HepG2 (cell line): Measurements from ENCODE around the gene SH3GLB2. TPM values are rescaled to one million over a fixed set of nuclear protein-coding genes. Genes with fewer than 3 reads are reported as not detected.

ENCODE experiments used
- ARNT2 ChIP-seq: sonication (generic); formaldehyde crosslinking; IDR thresholded peaks from 2 replicates; pipeline ENCODE4 v1.8.0; 2022; ENCODE audit warnings: mild to moderate bottlenecking, low read depth, missing genetic modification reagents, moderate library complexity
- CCDC6 ChIP-seq: sonication (generic); formaldehyde crosslinking; IDR thresholded peaks from 2 replicates; pipeline ENCODE4 v1.8.1; 2022; ENCODE audit warnings: mild to moderate bottlenecking, missing genetic modification reagents, moderate library complexity
- CENPX ChIP-seq: sonication (generic); formaldehyde crosslinking; IDR thresholded peaks from 2 replicates; pipeline ENCODE4 v1.9.0; 2021; ENCODE audit warnings: mild to moderate bottlenecking, missing genetic modification reagents, moderate library complexity
- CREB1 ChIP-seq, 2 experiments: fragments of 450-650 bp in 1 of 2; IDR thresholded peaks; 2 replicates each; pipeline ENCODE4 v1.6.1; 2016 to 2017; ENCODE audit warnings: control low read depth in 1 of 2, mild to moderate bottlenecking in 1 of 2, missing compliant biosample characterization in 1 of 2, missing genetic modification characterization in 1 of 2
- EED ChIP-seq: sonication (generic); formaldehyde crosslinking; IDR thresholded peaks from 2 replicates; pipeline ENCODE4 v1.5.0; 2020; ENCODE audit warnings: mild to moderate bottlenecking, missing genetic modification reagents
- HIVEP1 ChIP-seq: sonication (generic); formaldehyde crosslinking; IDR thresholded peaks from 2 replicates; pipeline ENCODE4 v1.4.0; 2020; ENCODE audit warnings: mild to moderate bottlenecking, missing genetic modification reagents
- KAT8 ChIP-seq: IDR thresholded peaks from 2 replicates; pipeline ENCODE4 v1.6.1; 2016; ENCODE audit warnings: missing genetic modification reagents, missing compliant biosample characterization
- KDM1A ChIP-seq: IDR thresholded peaks from 2 replicates; pipeline ENCODE4 v1.6.1; 2016; ENCODE audit warnings: missing compliant biosample characterization
- RFX5 ChIP-seq: IDR thresholded peaks from 2 replicates; pipeline ENCODE4 v1.6.1; 2011; ENCODE audit warnings: low read depth, low read length, improper control_type of control experiment
- SAP130 ChIP-seq: IDR thresholded peaks from 2 replicates; pipeline ENCODE4 v1.6.1; 2016; ENCODE audit warnings: low read depth
- SMAD9 ChIP-seq: sonication (generic); formaldehyde crosslinking; IDR thresholded peaks from 2 replicates; pipeline ENCODE4 v1.5.1; 2020; ENCODE audit warnings: mild to moderate bottlenecking, missing genetic modification reagents
- ZIK1 ChIP-seq: sonication (generic); formaldehyde crosslinking; IDR thresholded peaks from 2 replicates; pipeline ENCODE4 v1.5.0; 2020; ENCODE audit warnings: mild to moderate bottlenecking, low read depth, missing genetic modification reagents, borderline replicate concordance
- ZNF101 ChIP-seq: sonication (generic); formaldehyde crosslinking; IDR thresholded peaks from 2 replicates; pipeline ENCODE4 v1.4.0; 2020; ENCODE audit warnings: mild to moderate bottlenecking, low read depth, missing genetic modification reagents, borderline replicate concordance
- ZNF12 ChIP-seq: sonication (generic); formaldehyde crosslinking; IDR thresholded peaks from 2 replicates; pipeline ENCODE4 v1.5.0; 2020; ENCODE audit warnings: missing genetic modification reagents
- ZNF138 ChIP-seq: sonication (generic); formaldehyde crosslinking; IDR thresholded peaks from 2 replicates; pipeline ENCODE4 v1.5.0; 2020; ENCODE audit warnings: mild to moderate bottlenecking, low read depth, missing genetic modification reagents
- polyA plus RNA-seq, 8 experiments: library from polyadenylated mRNA; depleted of rRNA in 3 of 8; stranded (reverse) in 7 of 8; unstranded in 1 of 8; fragments of >200 nt; fragmentation: Illumina TruSeq in 4 of 8; extraction: Trizol in 4 of 8; gene quantifications; 2 replicates each; pipeline versions ENCODE4 v1.2.1 to v1.2.3, GENCODE V29; 2011 to 2016; ENCODE audit warnings: low read depth in 4 of 8, missing spikeins in 1 of 8, mixed read lengths in 1 of 8; ENCODE audit not compliant: insufficient read depth in 1 of 8
- total RNA-seq, 5 experiments: library from RNA; depleted of rRNA; stranded (reverse); fragments of >200 nt; fragmentation: Illumina TruSeq; extraction: Trizol; gene quantifications; 2 replicates each; pipeline ENCODE4 v1.2.3, GENCODE V29; 2016; ENCODE audit warnings: low read depth in 1 of 5
- TF ChIP-seq, protein P1 (sequence below): sonication (generic); formaldehyde crosslinking; IDR thresholded peaks from 2 replicates; pipeline ENCODE4 v1.8.1; 2023; ENCODE audit warnings: mild to moderate bottlenecking, missing genetic modification reagents, borderline replicate concordance
- TF ChIP-seq, protein P2 (sequence below): sonication (generic); formaldehyde crosslinking; IDR thresholded peaks from 2 replicates; pipeline ENCODE4 v1.4.0; 2020; ENCODE audit warnings: missing genetic modification reagents, mild to moderate bottlenecking, borderline replicate concordance
- TF ChIP-seq, protein P3 (sequence below): sonication (generic); formaldehyde crosslinking; IDR thresholded peaks from 2 replicates; pipeline ENCODE4 v1.8.1; 2023; ENCODE audit warnings: mild to moderate bottlenecking, missing genetic modification reagents
- TF ChIP-seq, protein P4 (sequence below), 2 experiments: IDR thresholded peaks; 2 replicates each; pipeline ENCODE4 v1.6.1; 2011 to 2012; ENCODE audit warnings: low read length in 2 of 2, borderline replicate concordance in 1 of 2, low read depth in 1 of 2, mild to moderate bottlenecking in 1 of 2, moderate library complexity in 1 of 2

The SH3GLB2 gene
- total and polyA plus RNA-seq, 2 of the 13 experiments (the other 11 are each of a cell fraction or from before 2014, with no cell fraction given), result 24.0 to 40.6 TPM

DNA sequence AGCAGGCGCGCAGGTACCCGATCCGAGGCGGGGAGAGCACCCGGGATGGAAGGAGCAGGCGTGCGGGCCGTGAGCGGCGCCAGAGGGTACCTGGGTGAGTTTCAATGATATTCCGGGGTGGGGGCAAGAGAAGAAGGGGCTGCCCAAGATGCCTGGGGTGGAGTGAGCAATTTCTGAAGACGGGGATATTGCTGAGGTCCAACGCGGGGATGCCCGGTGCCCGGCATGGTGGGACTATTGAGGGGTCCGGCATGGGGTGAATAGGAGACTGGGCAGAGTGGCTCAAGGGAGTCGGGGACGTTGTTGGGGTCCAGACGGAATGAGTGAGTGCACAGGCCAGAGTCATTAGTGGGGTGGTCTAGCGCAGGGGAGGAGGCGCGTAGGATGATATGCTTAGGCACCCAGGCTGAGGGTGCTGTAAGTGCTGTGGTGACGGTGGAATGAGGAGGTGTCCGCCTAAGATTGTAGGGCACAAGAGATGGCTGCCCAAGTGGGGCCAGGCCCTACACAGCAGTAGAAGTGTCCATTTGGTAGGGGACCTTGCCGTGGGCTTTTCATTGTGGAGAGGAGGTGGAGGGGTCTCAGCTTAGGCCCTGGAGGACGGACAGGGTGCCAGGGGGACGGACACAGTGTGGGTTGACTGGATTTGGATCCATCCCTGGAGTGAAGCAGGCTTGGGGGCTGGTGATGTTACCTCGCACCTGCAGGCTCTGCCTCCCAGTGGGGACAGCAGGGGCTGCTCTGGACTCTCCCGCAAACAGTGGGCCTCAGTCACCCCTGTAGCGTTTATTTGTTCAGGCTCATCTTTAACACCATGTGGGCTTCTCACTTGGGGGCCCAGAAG, 9.0 kb upstream of the SH3GLB2 start (continued):
- TF ChIP-seq HIVEP1 (CRISPR knock-in tag) (0 out of 2 replicates have a peak, but pooled peaks have one; percentile 11), KDM1A (CRISPR knock-in tag) (no peak), KAT8 (CRISPR knock-in tag) (no peak), SAP130 (0 out of 2 replicates have a peak, but pooled peaks have one; percentile 20), CREB1 (IDR thresholded peaks at IDR 0.05) (no peak), CREB1 (CRISPR knock-in tag; IDR thresholded peaks at IDR 0.05) (no peak), ZIK1 (CRISPR knock-in tag) (no peak), EED (no peak), CENPX (no peak), ZNF138 (CRISPR knock-in tag) (no peak), ARNT2 (CRISPR knock-in tag) (0 out of 2 replicates have a peak, but pooled peaks have one; percentile 57), SMAD9 (CRISPR knock-in tag) (no peak), ZNF101 (CRISPR knock-in tag) (no peak), RFX5 (no peak), ZNF12 (CRISPR knock-in tag) (no peak), CCDC6 (CRISPR knock-in tag) (no peak)
- TF ChIP-seq, protein P1, sequence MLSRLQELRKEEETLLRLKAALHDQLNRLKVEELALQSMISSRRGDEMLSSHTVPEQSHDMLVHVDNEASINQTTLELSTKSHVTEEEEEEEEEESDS (CRISPR knock-in tag), result no peak
- TF ChIP-seq, protein P2, sequence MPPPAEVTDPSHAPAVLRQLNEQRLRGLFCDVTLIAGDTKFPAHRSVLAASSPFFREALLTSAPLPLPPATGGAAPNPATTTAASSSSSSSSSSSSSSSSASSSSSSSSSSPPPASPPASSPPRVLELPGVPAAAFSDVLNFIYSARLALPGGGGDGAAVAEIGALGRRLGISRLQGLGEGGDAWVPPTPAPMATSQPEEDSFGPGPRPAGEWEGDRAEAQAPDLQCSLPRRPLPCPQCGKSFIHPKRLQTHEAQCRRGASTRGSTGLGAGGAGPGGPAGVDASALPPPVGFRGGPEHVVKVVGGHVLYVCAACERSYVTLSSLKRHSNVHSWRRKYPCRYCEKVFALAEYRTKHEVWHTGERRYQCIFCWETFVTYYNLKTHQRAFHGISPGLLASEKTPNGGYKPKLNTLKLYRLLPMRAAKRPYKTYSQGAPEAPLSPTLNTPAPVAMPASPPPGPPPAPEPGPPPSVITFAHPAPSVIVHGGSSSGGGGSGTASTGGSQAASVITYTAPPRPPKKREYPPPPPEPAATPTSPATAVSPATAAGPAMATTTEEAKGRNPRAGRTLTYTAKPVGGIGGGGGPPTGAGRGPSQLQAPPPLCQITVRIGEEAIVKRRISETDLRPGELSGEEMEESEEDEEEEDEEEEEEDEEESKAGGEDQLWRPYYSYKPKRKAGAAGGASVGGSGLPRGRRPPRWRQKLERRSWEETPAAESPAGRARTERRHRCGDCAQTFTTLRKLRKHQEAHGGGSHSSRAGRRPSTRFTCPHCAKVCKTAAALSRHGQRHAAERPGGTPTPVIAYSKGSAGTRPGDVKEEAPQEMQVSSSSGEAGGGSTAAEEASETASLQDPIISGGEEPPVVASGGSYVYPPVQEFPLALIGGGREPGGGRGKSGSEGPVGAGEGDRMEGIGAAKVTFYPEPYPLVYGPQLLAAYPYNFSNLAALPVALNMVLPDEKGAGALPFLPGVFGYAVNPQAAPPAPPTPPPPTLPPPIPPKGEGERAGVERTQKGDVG, result no peak
- TF ChIP-seq, protein P3, sequence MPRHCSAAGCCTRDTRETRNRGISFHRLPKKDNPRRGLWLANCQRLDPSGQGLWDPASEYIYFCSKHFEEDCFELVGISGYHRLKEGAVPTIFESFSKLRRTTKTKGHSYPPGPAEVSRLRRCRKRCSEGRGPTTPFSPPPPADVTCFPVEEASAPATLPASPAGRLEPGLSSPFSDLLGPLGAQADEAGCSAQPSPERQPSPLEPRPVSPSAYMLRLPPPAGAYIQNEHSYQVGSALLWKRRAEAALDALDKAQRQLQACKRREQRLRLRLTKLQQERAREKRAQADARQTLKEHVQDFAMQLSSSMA, result no peak
- TF ChIP-seq, protein P4, sequence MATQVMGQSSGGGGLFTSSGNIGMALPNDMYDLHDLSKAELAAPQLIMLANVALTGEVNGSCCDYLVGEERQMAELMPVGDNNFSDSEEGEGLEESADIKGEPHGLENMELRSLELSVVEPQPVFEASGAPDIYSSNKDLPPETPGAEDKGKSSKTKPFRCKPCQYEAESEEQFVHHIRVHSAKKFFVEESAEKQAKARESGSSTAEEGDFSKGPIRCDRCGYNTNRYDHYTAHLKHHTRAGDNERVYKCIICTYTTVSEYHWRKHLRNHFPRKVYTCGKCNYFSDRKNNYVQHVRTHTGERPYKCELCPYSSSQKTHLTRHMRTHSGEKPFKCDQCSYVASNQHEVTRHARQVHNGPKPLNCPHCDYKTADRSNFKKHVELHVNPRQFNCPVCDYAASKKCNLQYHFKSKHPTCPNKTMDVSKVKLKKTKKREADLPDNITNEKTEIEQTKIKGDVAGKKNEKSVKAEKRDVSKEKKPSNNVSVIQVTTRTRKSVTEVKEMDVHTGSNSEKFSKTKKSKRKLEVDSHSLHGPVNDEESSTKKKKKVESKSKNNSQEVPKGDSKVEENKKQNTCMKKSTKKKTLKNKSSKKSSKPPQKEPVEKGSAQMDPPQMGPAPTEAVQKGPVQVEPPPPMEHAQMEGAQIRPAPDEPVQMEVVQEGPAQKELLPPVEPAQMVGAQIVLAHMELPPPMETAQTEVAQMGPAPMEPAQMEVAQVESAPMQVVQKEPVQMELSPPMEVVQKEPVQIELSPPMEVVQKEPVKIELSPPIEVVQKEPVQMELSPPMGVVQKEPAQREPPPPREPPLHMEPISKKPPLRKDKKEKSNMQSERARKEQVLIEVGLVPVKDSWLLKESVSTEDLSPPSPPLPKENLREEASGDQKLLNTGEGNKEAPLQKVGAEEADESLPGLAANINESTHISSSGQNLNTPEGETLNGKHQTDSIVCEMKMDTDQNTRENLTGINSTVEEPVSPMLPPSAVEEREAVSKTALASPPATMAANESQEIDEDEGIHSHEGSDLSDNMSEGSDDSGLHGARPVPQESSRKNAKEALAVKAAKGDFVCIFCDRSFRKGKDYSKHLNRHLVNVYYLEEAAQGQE (IDR thresholded peaks at IDR 0.05; ENCODE audit: borderline replicate concordance in 1 of 2, low read depth in 1 of 2, low read length in 2 of 2), result no peak
